Activated T-cell treated with anti-CD3 and anti-CD28 coated beads for 1 hour (primary cell): ENCODE measurements around the gene WDR1.
A peak's percentile ranks its signal among the peaks of the same experiment; 100 is the strongest.

Experiments
- DNase-seq: peaks from one replicate; pipeline ENCODE4 v3.0.0-alpha.2; 2020; ENCODE audit warnings: low read depth

Gene WDR1

GRCh38 chr4:10098780-10099160, 17.8 kb downstream of the WDR1 start:
- DNase-seq: no peak

- DNase-seq: no peak
Measured at GRCh38 chr4:10097906-10098779, 18.5 kb downstream of the WDR1 start.

- no peak for DNase-seq
Measured at GRCh38 chr4:10096978-10097335, 19.6 kb downstream of the WDR1 start.

GRCh38 chr4:10096201-10096977, 20.2 kb downstream of the WDR1 start:
- peak; percentile 62 for DNase-seq

GRCh38 chr4:10095296-10095991, 21.2 kb downstream of the WDR1 start:
- no peak for DNase-seq

- DNase-seq: no peak
Measured at GRCh38 chr4:10094841-10095240, 21.8 kb downstream of the WDR1 start.

GRCh38 chr4:10093801-10094552, 22.6 kb downstream of the WDR1 start:
- no peak for DNase-seq

- no peak for DNase-seq
Measured at GRCh38 chr4:10093271-10093621, 23.4 kb downstream of the WDR1 start.

- no peak for DNase-seq
Measured at GRCh38 chr4:10092481-10093270, 23.9 kb downstream of the WDR1 start.

GRCh38 chr4:10091531-10092181, 24.9 kb downstream of the WDR1 start:
- no peak for DNase-seq

GRCh38 chr4:10090467-10091250, 25.9 kb downstream of the WDR1 start:
- no peak for DNase-seq

- no peak for DNase-seq
Measured at GRCh38 chr4:10089346-10089745, 27.3 kb downstream of the WDR1 start.

- no peak for DNase-seq
Measured at GRCh38 chr4:10088135-10089010, 28.2 kb downstream of the WDR1 start.

GRCh38 chr4:10087152-10087791, 29.3 kb downstream of the WDR1 start:
- no peak for DNase-seq

GRCh38 chr4:10086506-10087120, 30.0 kb downstream of the WDR1 start:
- DNase-seq: no peak

- DNase-seq: no peak
Measured at GRCh38 chr4:10085828-10086505, 30.6 kb downstream of the WDR1 start.

- DNase-seq: no peak
Measured at GRCh38 chr4:10085386-10085785, 31.2 kb downstream of the WDR1 start.
